HG02943 (cell line): ENCODE data around the gene PCNX1.
"Not testable (repeated sequence)": the region's sequence is repeated elsewhere in the genome, so short reads cannot be mapped to it uniquely, and the experiment has no call there.

Source experiments
- ATAC-seq: cut with Tn5 transposase; IDR thresholded peaks from one replicate; pipeline ENCODE4 v1.9.1; 2021; ENCODE audit warnings: mild to moderate bottlenecking, low read depth, moderate library complexity; ENCODE audit not compliant: unreplicated experiment

PCNX1 gene

GRCh38 chr14:71061458-71061857, 154.2 kb downstream of the PCNX1 start:
- no peak for ATAC-seq

DNA sequence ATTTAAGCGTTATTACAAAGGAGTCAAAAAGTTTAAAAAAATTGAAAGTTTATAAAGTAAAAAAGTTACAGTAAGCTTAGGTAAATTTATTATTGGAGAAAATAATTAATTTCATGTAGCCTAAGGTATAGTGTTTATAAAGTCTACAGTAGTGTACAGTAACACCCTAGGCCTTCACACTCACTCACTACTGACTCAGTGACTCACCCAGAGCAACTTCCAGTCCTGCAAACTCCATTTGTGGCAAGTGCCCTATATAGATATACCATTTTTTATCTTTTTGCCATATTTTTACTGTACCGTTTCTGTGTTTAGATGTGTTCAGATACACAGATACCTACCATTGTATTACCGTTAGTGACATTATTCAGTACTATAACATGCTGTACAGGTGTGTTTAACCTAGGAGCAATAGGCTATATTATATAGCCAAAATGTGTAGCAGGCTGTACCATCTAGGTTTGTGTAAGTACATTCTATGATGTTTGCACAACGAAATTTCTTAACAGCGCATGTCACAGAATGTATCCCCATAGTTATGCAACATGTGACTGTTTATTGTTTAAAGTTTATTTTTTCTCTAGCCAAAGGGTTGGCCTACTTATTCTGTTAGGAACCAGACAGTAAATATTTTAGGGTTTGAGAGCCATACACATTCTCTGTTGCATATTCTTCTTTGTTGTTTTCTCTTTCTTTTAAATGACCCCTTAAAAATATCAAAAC, 155.5 kb downstream of the PCNX1 start:
- ATAC-seq, result no peak

DNA sequence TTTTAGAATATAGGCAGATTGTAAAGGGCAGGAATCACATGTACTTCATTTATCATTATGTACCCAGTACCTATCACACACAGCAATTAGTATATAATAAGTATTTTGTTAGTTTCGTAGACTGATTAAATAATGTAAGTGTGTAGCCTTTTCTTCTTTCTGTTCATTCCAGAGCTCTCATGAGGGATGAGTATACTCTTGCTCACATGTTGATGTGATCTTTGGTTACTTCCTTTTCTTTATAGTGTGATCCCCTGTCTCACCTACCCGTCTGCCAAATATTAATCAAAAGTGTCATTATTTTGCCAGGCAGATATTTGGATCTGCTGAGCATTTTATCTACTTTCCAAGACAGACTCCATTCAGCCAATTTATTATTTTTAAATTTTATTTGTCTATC, 156.1 kb downstream of the PCNX1 start:
- ATAC-seq, result no peak

- ATAC-seq, result not testable (repeated sequence)
Measured at GRCh38 chr14:71064747-71065146, 157.5 kb downstream of the PCNX1 start.

DNA sequence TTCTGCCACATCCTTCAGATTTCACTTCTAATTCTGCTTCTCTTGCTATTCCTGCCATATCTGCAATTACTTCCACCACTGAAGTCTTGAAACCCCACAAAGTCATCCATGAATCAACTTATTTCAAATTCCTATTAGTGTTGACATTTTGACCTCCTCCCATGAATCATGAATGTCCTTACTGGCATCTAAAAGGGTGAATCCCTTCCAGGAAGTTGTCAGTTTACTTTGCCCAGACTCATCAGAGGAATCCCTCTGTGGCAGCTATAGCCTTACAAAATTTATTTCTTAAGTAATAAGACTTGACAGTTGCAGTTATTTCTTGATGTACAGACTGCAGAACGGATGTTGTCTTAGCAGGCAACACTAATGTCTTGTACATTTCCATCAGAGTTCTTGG, 162.9 kb downstream of the PCNX1 start:
- ATAC-seq, result no peak

GRCh38 chr14:71071042-71071441, 163.8 kb downstream of the PCNX1 start:
- ATAC-seq, result no peak

DNA sequence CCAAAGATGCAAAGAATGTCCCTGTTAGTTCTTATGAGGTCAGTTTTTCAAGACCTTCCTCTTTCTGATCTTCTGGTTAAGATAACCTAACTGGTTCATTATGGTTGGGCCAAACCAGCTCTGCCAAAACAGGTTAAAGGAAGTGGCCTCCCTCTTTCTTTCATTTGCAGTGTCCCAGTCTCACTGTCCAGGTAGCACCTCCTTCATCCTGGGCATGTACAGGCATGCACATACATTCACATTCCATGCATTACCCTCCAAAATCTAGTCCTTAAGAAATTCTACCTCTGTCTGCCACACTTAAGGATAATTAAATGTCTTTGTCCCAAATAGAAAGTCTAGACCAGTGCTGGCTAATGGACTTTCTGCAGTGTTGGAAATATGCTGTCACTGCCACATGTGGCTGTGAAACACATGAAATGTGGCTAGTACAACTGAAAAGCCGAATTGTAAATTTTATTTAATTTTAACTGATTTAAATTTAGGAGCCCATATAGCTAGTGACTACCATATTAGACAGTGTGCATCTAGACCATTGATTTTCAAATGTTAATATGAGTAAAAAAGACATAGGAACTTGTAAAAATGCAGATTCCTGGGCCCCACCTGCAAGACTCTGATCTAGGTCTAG, 169.3 kb downstream of the PCNX1 start:
- ATAC-seq, result no peak

- ATAC-seq, result no peak
Measured at GRCh38 chr14:71078500-71078899, 171.2 kb downstream of the PCNX1 start.

GRCh38 chr14:71086567-71086966, 179.3 kb downstream of the PCNX1 start:
- ATAC-seq, result no peak

GRCh38 chr14:71089971-71090370, 182.7 kb downstream of the PCNX1 start:
- no peak for ATAC-seq

DNA sequence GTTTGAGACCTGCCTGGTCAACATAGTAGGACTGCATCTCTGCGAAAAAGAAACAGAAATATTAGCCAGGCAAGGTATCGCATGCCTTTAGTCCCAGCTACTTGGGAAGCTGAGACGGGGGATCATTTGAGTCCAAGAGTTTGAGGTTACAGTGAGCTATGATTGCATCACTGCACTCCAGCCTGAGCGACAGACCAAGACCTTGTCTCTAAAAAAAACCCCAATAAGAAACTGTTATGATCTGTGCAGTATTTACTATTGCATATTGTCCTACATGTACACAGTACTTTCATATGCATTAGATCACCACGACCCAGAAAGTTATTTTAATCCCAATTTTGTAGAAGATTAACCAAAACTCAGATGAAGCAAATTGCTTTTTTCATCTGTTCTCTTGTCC, 187.5 kb downstream of the PCNX1 start:
- no peak for ATAC-seq

DNA sequence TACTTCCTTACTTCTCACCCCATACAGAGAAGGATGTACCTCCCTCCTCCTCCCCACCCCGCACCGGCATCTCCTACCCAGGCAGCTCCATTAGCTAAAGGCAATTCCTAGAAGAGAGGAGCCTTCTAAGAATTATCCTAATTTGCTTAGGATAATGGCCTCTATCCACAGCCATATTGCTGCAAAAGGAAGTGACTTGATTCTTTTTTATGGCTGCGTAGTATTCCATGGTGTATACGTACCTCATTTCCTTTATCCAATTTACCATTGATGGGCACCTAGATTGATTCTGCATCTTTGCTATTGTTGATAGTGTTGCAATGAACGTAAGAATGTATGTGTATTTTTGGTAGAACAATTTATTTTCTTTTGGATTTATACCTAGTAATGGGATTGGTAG, 189.7 kb downstream of the PCNX1 start:
- no peak for ATAC-seq

DNA sequence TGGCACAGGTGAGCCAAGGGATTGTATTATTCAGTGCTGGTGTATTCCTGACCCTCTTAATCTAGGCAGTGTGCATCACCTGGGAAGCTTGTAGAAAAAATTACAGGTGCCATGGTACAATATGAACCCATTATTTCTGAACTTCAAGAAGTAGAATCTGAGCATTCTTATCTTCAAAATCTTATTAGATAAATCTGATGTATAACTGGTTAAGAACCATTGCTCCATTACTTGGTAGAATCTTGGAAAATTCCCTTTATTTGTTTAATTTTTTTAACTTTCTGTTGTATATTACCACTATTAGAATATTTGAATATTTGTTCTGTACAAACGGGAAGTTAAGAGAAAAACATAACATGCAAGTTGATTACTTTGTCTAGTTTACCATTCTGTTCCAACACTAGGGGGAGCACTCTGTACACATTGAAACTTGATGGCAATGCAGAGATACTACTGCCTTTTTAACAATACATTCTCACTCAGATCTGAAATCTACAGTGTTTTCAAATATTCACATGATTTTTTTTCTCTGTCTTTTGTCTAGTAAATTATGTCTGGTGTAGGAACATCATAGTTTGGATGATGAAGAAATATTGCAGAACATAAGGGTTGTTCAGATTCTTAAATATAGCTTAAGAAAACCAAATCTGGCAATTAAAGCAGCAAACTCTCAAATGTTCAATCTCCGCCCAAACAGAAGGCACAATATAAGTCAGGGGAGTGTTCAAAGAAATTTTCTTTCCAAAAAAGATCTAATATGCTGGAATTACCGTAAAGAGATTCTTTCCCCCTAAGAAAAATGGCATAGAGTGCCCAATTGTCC, 196.6 kb downstream of the PCNX1 start:
- ATAC-seq, result no peak

DNA sequence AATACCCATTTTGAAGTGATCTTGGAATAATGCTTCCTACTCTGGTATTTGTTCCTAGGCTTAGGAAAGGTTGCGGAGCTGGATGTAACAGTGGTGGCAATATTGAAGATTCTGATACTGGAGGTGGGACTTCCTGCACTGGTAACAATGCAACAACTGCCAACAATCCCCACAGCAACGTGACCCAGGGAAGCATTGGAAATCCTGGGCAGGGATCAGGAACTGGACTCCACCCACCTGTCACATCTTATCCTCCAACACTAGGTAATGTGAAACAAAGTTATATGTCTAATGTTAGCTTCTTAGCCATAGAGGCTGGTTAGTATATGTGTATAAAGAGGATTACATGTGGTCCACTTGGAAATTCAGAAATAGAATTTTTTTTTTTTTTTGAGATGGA, 197.9 kb downstream of the PCNX1 start:
- no peak for ATAC-seq

DNA sequence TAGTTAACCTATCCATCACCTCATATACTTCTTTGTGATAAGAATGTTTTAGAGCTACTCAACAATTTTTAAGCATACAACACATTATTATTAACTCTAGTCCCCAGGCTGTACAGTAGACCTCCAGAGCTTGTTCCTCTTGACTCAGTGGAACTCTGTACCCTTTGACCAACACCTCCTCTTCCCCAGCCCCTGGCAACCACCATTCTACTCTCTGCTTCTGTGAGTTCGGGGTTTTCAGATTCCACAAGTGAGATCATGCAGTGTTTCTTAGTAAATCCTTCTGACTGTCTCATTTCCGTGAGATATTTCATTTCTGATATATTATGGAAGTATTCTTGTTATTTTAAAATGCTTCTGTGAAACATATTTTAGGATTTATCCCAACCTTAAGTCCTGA, 200.7 kb downstream of the PCNX1 start:
- ATAC-seq, result no peak

GRCh38 chr14:71108398-71109119, 201.3 kb downstream of the PCNX1 start:
- ATAC-seq, result no peak

DNA sequence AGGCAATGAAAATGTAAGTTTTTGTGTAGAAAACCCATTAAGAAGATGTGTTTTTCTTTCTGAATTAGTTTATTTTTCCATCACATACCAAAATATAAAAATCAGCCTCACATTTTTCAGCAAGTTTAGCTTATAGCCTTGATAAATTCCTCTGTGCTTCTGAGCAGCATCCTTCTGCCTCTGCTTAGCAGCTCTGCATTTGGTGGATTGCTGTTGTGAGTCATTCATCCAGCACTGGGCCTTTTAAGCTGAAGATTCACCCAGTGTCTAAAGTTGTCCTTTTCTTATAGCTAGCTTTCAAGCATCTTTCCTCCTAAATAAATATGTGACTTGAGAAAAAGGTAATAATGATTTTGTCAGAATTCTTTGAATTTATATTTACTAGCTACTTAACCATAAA, 206.1 kb downstream of the PCNX1 start:
- ATAC-seq, result no peak

GRCh38 chr14:71114565-71114964, 207.3 kb downstream of the PCNX1 start:
- no peak for ATAC-seq

DNA sequence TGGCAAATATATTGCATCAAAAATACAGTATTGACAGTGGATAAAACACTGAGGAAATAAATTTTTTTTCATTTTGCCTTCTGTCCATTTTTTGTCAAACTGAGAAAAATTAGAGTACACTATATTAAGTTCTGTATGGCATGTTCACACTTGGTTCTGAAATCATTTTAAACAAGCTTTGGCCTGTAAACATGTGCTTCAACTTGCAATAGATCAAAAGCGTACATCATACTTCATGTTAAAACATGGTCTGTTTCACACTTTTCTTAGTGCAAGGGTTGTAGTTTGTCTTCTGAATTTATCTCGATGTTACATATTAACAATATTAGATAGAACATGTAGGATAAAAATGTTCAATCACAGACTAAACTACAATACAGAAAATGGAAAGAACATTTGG, 208.0 kb downstream of the PCNX1 start:
- ATAC-seq, result no peak

DNA sequence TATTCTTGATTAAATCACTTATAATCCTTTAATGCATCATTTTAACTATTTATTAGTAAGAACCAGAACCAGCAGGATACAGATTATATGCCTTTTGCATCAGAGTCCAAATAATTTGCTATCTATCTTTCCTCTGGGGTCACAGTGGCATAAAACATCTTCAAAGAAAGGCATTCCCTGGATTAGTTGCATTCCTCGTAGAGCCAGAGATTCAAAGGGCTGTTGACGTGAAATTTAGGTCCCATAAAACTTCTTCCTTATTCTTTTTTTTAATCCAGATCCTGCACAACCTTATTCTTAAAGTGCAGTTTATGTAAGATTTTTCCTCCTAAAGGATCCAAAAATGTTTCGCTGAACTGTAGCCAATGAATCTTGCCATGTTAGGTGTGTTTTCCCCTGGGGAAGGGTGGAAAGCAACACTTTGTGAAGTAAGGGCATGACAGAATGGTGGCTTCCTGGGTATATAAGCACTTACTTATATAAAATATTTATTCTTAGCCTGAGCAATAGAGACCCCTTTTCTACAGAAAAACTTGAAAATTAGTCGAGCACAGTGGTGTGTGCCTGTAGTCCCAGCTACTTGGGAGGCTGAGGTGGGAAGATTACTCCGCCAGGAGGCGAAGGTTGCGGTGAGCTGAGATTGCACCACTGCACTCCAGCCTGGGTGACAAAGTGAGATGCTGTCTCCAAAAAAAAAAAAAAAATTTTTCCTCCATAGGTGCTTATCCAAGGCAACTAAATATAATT, 208.7 kb downstream of the PCNX1 start:
- ATAC-seq, result no peak
